ENCODE data around the gene ADGRD2. TPM values are rescaled to one million over a fixed set of nuclear protein-coding genes. Genes with fewer than 3 reads are reported as not detected.

The ADGRD2 gene
- total and polyA plus RNA-seq, 2 of the 13 experiments (the other 11 are each of a cell fraction or from before 2014, with no cell fraction given): not detected

- TF ChIP-seq IKZF4 (CRISPR knock-in tag; IDR thresholded peaks at IDR 0.05; ENCODE audit: borderline replicate concordance, low read depth, not compliant biosample characterization) (no peak), DR1 (CRISPR knock-in tag; IDR thresholded peaks at IDR 0.05) (peak; percentile 95), SRSF9 (IDR thresholded peaks at IDR 0.05; ENCODE audit: borderline replicate concordance, insufficient read depth, low read depth, low read length, poor library complexity, severe bottlenecking) (no peak), ZSCAN5A (CRISPR knock-in tag; IDR thresholded peaks at IDR 0.05; ENCODE audit: borderline replicate concordance) (peak; percentile 61; the same call in 1 of the 2 replicates), CENPX (CRISPR knock-in tag; IDR thresholded peaks at IDR 0.05) (no peak), THYN1 (CRISPR knock-in tag; IDR thresholded peaks at IDR 0.05; ENCODE audit: borderline replicate concordance, low read depth) (no peak), HNRNPUL1 (IDR thresholded peaks at IDR 0.05; ENCODE audit: low read depth, low read length) (no peak), SNAPC4 (CRISPR knock-in tag; IDR thresholded peaks at IDR 0.05) (peak; percentile 85; the same call in 1 of the 2 replicates), TCF7L2 (IDR thresholded peaks at IDR 0.05; ENCODE audit: low read depth, low read length) (no peak), ZNF225 (CRISPR knock-in tag; IDR thresholded peaks at IDR 0.05) (no peak; the same call in 1 of the 2 replicates), ZNF547 (CRISPR knock-in tag; IDR thresholded peaks at IDR 0.05) (0 out of 2 replicates have a peak, but pooled peaks have one; percentile 27), STAG1 (CRISPR knock-in tag; IDR thresholded peaks at IDR 0.05) (no peak), CREM (IDR thresholded peaks at IDR 0.05) (peak; percentile 86), CREM (CRISPR knock-in tag; IDR thresholded peaks at IDR 0.05) (no peak)
- TF ChIP-seq, protein P1, sequence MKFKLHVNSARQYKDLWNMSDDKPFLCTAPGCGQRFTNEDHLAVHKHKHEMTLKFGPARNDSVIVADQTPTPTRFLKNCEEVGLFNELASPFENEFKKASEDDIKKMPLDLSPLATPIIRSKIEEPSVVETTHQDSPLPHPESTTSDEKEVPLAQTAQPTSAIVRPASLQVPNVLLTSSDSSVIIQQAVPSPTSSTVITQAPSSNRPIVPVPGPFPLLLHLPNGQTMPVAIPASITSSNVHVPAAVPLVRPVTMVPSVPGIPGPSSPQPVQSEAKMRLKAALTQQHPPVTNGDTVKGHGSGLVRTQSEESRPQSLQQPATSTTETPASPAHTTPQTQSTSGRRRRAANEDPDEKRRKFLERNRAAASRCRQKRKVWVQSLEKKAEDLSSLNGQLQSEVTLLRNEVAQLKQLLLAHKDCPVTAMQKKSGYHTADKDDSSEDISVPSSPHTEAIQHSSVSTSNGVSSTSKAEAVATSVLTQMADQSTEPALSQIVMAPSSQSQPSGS (CRISPR knock-in tag; IDR thresholded peaks at IDR 0.05): peak; percentile 63; the same call in 1 of the 2 replicates
- TF ChIP-seq, protein P2, sequence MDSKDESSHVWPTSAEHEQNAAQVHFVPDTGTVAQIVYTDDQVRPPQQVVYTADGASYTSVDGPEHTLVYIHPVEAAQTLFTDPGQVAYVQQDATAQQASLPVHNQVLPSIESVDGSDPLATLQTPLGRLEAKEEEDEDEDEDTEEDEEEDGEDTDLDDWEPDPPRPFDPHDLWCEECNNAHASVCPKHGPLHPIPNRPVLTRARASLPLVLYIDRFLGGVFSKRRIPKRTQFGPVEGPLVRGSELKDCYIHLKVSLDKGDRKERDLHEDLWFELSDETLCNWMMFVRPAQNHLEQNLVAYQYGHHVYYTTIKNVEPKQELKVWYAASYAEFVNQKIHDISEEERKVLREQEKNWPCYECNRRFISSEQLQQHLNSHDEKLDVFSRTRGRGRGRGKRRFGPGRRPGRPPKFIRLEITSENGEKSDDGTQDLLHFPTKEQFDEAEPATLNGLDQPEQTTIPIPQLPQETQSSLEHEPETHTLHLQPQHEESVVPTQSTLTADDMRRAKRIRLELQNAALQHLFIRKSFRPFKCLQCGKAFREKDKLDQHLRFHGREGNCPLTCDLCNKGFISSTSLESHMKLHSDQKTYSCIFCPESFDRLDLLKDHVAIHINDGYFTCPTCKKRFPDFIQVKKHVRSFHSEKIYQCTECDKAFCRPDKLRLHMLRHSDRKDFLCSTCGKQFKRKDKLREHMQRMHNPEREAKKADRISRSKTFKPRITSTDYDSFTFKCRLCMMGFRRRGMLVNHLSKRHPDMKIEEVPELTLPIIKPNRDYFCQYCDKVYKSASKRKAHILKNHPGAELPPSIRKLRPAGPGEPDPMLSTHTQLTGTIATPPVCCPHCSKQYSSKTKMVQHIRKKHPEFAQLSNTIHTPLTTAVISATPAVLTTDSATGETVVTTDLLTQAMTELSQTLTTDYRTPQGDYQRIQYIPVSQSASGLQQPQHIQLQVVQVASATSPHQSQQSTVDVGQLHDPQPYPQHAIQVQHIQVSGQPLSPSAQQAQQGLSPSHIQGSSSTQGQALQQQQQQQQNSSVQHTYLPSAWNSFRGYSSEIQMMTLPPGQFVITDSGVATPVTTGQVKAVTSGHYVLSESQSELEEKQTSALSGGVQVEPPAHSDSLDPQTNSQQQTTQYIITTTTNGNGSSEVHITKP (CRISPR knock-in tag; IDR thresholded peaks at IDR 0.05; ENCODE audit: low read depth): no peak
These were observed 35.0 kb upstream of the ADGRD2 start, which contains the start of gene PSMB7 (continued) for GRCh38 chr9:124415102-124415851.

Measured in HepG2 (cell line).